SK-N-MC (cell line): ENCODE data around the gene NKAPD1.

Experiments used
- EZH2 ChIP-seq: fragments of 200-600 bp; sonication (generic); IDR thresholded peaks from one replicate; pipeline ENCODE4 v1.6.1; 2017; ENCODE audit warnings: antibody characterized with exemption
- POLR2AphosphoS5 ChIP-seq: IDR thresholded peaks from 2 replicates; pipeline ENCODE4 v1.6.1; 2012; ENCODE audit warnings: mild to moderate bottlenecking, low read depth, low read length, borderline replicate concordance

GRCh38 chr11:112087212-112087611 is 13.1 kb downstream of the NKAPD1 start:
- TF ChIP-seq POLR2AphosphoS5 (no peak), EZH2 (no peak)
